NCI-H345 (cell line): Measurements from ENCODE around the gene SCYL2.
"Not testable (repeated sequence)": the region's sequence is repeated elsewhere in the genome, so short reads cannot be mapped to it uniquely, and the experiment has no call there.

Experiments used
- DNase-seq: peaks from one replicate; lab custom pipeline; 2025; lab: John Stamatoyannopoulos, UW

Gene SCYL2

GRCh38 chr12:100263131-100263530 lies 3.8 kb upstream of the SCYL2 start:
- DNase-seq: no peak

DNA sequence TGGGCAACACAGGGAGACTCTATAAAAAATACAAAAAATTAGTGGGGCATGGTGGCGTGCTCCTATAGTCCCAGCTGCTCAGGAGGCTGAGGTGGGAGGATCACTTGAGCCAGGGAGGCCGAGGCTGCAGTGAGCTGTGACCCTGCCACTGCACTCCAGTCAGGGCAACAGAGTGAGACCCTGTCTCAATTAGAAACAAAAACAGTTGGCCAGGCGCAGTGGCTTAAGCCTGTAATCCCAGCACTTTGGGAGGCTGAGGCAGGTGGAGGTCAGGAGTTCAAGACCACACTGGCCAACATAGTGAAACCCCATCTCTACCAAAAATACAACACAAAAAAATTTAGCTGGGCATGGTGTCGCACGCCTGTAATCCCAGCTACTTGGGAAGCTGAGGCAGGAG lies 1.9 kb upstream of the SCYL2 start:
- DNase-seq: not testable (repeated sequence)

DNA sequence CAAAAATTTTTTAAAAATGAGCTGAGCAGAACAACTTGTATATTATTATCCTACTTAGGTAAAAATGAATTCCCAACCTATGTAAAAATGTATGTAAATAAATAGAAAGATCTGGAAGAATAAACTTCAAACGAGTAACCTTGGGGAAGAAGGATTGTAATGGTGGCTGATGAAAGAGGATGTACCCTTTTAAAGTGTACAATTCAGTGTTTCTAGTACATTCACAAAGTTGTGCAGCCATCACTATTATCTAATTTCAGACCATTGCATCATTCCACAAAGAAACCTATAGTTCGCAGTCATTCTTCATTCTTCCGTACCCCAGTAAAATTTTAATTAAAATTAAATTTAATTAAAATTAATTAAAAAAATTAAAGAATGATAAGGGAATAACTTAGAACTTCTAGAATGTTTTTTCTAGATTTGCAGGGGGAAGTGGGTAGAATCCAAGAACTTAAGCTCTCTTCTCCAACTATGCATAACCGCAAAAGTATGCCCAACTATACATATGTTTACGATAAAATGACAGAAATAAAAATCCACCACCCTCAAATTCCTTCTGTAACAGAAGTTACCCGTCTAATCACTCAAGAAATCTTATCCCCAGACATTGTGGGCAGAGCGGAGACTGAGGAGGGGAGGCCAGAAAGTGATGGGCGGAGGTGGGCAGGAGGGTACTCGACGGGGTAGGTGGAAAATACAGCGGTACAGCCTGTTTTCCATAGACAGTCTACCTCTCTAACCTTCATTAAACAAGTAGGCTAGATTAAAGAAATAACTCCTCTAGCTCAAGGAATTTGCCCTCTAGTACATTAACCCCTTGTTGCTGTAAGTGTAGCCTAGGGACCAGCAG lies 1.0 kb upstream of the SCYL2 start:
- DNase-seq: no peak

- DNase-seq: no peak
These were observed 467 bp upstream of the SCYL2 start for GRCh38 chr12:100266585-100266834.

GRCh38 chr12:100267603-100268281 lies 765 bp downstream of the SCYL2 start:
- DNase-seq: peak; percentile 48

GRCh38 chr12:100268835-100269564 lies 2.0 kb downstream of the SCYL2 start:
- no peak for DNase-seq

DNA sequence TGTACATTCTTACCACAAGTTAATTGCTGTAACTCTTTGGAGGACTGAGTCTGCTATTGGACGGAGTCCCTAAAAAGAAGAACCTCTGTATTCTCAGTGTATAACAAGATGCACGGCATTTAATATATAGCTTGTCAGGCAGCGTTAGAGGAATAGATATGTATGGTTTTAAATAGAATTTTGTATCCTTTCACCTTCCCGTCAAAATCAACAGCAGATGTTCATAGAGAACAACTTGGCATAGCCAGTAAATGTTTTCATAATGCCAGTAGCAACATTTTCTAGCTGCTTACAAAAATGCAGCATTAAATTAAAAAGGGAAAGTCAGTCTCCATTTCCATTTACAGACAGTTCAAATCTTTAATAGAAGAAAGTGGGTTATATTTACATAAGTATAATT lies 6.8 kb downstream of the SCYL2 start:
- no peak for DNase-seq

GRCh38 chr12:100274291-100274690 lies 7.3 kb downstream of the SCYL2 start:
- DNase-seq: no peak

- no peak for DNase-seq
These were observed 12.2 kb downstream of the SCYL2 start for GRCh38 chr12:100279159-100279558.

GRCh38 chr12:100279607-100280244 lies 12.7 kb downstream of the SCYL2 start:
- no peak for DNase-seq

DNA sequence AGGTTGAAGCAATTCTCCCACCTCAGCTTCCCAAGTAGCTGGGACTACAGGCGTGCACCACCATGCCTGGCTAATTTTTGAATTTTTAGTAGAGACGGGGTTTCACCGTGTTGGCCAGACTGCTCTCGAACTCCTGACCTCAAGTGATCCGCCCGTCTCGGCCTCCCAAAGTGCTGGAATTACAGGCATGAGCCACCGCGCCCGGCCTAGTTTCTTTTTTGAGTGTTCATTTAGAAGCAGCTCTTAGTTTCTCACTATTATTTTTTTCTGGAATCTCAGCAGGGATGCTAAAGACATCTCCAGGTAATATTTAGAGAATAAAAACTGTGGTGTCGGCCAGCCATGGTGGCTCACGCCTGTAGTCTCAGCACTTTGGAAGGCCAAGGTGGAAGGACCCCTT lies 17.6 kb downstream of the SCYL2 start:
- not testable (repeated sequence) for DNase-seq

DNA sequence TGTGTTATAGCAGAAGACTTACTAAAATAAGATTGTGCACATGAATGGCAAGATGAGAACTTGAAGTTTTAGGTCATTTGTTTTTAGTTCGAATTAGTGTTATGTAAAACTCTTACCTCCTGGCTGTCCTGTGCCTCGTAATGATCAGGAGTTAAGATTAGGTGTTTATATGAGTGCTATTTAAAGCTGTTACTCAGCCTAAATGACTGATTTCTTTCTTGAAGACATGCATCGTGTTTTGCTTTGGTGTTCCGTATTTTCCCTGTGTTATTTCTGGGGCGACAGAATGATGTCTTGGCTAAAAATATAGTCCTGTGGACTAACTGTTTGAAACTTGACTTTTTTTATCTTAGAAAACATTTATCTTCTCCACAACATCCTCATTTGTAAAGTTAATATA lies 22.1 kb downstream of the SCYL2 start:
- no peak for DNase-seq

DNA sequence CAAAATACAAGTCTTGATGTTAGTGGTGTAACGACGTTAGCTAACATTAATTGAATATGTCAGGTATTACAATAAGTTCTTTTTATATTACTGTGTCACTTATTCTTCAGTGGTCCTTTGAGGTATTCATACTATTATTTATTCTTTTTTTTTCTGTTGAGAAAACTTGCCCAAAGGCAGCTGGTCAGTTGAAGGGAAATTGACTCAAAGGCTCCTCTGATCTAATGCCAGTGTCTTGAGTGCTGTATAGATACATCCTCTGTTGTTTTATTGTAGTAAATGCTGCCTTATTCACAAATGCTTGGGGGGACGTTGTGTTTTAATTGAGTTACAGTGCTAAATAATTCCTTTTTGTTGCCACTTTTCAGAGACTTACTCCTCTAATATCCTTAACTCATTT lies 23.0 kb downstream of the SCYL2 start:
- no peak for DNase-seq

- no peak for DNase-seq
These were observed 26.0 kb downstream of the SCYL2 start for GRCh38 chr12:100293017-100293416.

DNA sequence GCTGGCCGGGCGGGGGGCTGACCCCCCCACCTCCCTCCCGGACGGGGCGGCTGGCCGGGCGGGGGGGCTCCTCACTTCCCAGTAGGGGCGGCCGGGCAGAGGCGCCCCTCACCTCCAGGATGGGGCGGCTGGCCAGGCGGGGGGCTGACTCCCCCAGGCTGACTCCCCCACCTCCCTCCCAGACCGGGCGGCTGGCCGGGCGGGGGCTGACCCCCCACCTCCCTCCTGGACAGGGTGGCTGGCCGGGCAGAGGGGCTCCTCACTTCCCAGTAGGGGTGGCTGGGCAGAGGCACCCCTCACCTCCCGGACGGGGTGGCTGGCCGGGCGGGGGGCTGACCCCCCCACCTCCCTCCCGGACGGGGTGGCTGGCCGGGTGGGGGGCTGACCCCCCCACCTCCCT lies 27.4 kb downstream of the SCYL2 start:
- DNase-seq: not testable (repeated sequence)

DNA sequence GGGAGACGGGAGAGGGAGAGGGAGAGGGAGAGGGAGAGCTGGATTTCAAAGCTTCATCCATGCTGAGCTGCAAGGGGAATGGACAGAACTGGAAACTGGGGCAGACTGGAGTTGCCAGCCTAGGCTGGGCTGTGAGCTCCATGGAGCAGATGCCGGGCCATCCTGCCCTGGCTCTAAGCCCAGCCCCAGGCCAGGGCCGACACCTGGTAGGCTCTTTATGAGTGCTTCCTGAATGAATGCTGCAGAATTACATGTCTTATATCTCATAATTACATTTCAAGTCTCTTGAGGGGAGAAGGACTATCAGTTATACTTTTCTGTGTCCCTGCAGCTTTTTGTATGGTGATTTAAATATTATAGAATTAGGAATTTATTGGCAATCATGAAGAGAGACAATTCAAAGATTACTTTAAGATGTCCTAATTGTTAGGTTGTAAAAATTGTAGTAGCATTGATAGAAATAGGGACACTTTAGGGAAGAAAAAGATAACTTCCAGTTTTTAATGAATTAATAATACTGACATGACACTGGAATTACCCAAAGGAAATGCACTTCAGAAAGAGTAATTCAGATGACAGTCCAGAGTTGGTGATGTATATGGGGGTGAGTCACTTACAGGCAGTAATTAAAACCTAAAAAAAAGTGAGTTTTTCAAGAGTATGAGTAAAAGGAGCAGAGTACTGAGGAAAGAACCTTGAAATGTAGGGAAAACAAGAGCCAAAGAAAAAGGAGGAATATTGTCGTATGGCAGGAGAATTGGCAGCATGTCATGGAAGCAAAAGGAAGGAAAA lies 29.0 kb downstream of the SCYL2 start:
- DNase-seq: no peak

DNA sequence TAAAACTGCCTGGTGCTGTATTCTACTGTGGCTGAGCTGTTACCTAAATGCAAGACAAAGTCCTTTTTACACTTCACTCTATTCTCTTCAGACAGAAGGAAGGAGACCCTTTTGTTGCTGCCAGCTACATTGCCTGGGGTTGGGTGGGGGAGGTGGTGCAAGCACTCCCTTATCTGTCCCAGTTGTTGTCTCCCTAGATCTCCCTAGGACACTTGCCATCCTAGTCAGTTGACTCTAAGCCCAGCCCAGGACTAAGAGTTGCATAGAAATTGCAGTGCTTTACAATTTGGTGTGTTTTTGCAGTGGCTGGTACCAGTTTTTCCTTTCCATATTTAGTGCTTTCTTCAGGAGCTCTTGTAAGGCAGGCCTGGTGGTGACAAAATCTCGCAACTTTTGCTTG lies 35.1 kb downstream of the SCYL2 start:
- DNase-seq: no peak

GRCh38 chr12:100303831-100304230 lies 36.9 kb downstream of the SCYL2 start:
- DNase-seq: no peak

DNA sequence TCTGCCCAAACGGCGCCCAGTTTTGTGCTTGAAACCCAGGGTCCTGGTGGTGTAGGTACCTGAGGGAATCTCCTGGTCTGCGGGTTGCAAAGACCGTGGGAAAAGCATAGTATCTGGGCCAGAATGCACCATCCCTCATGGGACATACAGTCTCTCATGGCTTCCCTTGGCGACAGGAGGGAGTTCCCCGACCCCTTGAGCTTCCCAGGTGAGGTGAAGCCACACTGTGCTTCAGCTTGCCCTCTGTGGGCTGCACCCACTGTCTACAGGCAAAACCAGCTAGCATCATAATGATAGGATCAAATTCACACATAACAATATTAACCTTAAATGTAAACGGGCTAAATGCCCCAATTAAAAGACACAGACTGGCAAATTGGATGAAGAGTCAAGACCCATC lies 37.4 kb downstream of the SCYL2 start:
- not testable (repeated sequence) for DNase-seq

GRCh38 chr12:100308138-100308537 lies 41.2 kb downstream of the SCYL2 start:
- DNase-seq: not testable (repeated sequence)

DNA sequence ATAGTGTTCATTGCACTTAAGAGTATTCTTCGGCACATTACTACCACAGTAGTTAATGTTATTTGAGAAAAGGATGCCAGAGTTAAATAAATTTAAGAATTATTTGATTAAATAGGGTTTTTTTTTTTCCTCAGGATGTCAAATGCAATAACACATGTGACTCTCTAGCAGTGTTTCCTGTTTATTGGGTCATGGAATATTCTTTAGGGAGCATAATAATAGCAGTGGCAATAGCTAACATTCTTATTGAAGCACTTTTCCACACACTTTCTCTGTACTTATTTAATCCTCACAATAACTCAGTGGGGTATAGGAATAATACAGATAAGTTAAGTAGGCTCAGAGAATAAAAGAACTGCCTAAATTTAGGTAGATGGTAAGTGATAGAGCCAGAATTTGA lies 44.3 kb downstream of the SCYL2 start:
- DNase-seq: no peak

DNA sequence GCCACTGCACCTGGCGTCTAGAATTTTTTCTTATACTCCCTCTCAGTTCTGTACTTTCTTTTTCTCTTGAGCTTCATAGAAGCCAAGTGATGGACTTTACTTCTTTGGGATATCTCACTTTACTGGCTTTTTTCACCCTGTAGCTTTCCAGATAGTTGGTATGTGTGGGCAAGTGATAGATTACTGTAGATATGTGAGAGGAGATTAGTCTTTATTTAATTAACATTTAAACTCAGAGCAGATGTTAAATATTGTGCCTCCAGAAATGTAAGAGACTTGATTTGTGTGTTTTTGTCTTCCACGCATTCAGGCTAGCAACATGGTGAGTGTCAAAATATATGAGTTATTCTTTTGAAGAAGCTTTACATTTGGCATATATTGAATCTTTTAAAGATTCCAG lies 50.4 kb downstream of the SCYL2 start:
- no peak for DNase-seq
